ENCODE results near the gene TMIGD1. TPM values are rescaled to one million over a fixed set of nuclear protein-coding genes. Genes with fewer than 3 reads are reported as not detected.

The TMIGD1 gene
- total and polyA plus RNA-seq, 10 of the 15 experiments (the other 5 are each of a cell fraction or from before 2014, with no cell fraction given): not detected

DNA sequence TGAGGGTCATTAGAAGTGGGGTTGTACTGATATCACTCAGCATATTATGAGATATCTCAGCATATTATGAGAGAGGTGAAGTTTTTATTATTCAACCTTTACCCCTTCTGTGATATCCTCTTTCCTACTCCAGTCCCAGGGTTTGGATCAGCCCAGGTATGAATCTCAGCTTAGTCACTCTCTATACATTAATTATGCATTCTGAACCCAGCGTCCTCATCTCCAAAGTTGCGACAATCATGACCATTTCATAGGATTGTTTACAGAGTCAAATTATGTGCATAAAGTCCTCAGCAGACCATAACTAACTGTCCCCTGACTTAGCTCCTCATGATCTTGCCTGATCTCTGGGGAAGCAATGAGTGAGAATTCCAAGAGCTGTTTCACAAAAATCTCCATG is 21.6 kb downstream of the TMIGD1 start:
- no peak for ATAC-seq
- RAD21 ChIA-PET (ENCODE audit: unreplicated experiment): interaction anchor here (0.7 kb wide), 1 partner anchor 24 kb away, joined by 3 read pairs; no protein-coding TSS in a partner anchor

DNA sequence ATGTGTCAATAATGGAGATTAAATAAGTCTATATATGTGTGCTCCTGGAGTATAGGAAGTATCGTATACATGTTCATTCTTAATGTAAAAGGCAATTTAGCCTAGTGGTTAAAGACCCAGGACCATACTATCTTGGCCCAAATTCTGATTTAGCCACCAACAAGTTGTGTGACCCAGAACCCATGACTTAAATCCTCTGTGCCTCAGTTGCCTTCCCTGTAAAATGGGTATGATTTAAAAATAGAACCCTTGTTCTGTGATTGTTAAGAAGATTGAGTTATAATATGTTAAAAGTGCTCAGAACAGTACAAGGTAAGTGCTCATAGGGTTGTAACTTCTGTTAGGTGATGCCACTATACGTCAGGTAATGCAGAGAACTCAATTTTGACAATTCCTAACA is 23.3 kb downstream of the TMIGD1 start:
- intact Hi-C loops (cut with micrococcal nuclease; ENCODE audit: unreplicated experiment) (no loop called here), in situ Hi-C loops (cut with MboI) (no loop called here)
- SMC1A ChIA-PET (ENCODE audit: uncharacterized antibody, unreplicated experiment): no interaction called here
- Histone ChIP-seq H4K20me1 (ENCODE audit: control insufficient read depth, insufficient read depth) (no peaks in the 10 kb centered on the region), H3K9ac (ENCODE audit: control insufficient read depth, insufficient read depth, low read length) (no peak overlapping the region), H3K4me2 (ENCODE audit: control insufficient read depth, insufficient read depth) (no peak overlapping the region), H3K27ac (ENCODE audit: control insufficient read depth, insufficient read depth) (no peak overlapping the region), H3K79me2 (ENCODE audit: control insufficient read depth, insufficient read depth, low read length) (no peaks in the 10 kb centered on the region), H2AFZ (ENCODE audit: control insufficient read depth, low read depth, low read length) (no peak overlapping the region), H3K4me1 (ENCODE audit: control insufficient read depth, insufficient read depth, low read length) (no peaks in the 10 kb centered on the region), H3K4me3 (no peak overlapping the region), H3K27me3 (replicated peaks in 1 of 2; ENCODE audit: control insufficient read depth in 2 of 2, insufficient read depth in 2 of 2, low read length in 1 of 2) (no peaks in the 10 kb centered on the region), H3K36me3 (ENCODE audit: control insufficient read depth in 2 of 2, insufficient read depth in 2 of 2, low read length in 1 of 2) (no peaks in the 10 kb centered on the region), H3K9me3 (replicated peaks; ENCODE audit: control insufficient read depth, insufficient read depth, low read length) (no peaks in the 10 kb centered on the region)
- no peak for TF ChIP-seq ZNF217 (IDR thresholded peaks at IDR 0.05)
- TF ChIP-seq ASH2L (IDR thresholded peaks at IDR 0.05; ENCODE audit: borderline replicate concordance, low read depth): no peak
- TF ChIP-seq, protein P1, sequence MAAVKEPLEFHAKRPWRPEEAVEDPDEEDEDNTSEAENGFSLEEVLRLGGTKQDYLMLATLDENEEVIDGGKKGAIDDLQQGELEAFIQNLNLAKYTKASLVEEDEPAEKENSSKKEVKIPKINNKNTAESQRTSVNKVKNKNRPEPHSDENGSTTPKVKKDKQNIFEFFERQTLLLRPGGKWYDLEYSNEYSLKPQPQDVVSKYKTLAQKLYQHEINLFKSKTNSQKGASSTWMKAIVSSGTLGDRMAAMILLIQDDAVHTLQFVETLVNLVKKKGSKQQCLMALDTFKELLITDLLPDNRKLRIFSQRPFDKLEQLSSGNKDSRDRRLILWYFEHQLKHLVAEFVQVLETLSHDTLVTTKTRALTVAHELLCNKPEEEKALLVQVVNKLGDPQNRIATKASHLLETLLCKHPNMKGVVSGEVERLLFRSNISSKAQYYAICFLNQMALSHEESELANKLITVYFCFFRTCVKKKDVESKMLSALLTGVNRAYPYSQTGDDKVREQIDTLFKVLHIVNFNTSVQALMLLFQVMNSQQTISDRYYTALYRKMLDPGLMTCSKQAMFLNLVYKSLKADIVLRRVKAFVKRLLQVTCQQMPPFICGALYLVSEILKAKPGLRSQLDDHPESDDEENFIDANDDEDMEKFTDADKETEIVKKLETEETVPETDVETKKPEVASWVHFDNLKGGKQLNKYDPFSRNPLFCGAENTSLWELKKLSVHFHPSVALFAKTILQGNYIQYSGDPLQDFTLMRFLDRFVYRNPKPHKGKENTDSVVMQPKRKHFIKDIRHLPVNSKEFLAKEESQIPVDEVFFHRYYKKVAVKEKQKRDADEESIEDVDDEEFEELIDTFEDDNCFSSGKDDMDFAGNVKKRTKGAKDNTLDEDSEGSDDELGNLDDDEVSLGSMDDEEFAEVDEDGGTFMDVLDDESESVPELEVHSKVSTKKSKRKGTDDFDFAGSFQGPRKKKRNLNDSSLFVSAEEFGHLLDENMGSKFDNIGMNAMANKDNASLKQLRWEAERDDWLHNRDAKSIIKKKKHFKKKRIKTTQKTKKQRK (IDR thresholded peaks at IDR 0.05; ENCODE audit: low read depth, low read length): no peak
- no peak for TF ChIP-seq STAT1 (conservative IDR thresholded peaks at IDR 0.05)
- TF ChIP-seq, protein P2, sequence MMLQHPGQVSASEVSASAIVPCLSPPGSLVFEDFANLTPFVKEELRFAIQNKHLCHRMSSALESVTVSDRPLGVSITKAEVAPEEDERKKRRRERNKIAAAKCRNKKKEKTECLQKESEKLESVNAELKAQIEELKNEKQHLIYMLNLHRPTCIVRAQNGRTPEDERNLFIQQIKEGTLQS (IDR thresholded peaks at IDR 0.05; ENCODE audit: borderline replicate concordance, extremely low read depth, low read depth, low read length): no peak
- TF ChIP-seq NBN (IDR thresholded peaks at IDR 0.05): no peak
- no peak for TF ChIP-seq TCF7 (IDR thresholded peaks at IDR 0.05; ENCODE audit: borderline replicate concordance)
- RAD21 ChIA-PET (ENCODE audit: unreplicated experiment): no interaction called here
- ATAC-seq: no peak
- POLR2A ChIA-PET: no interaction called here
- CTCF ChIA-PET: no interaction called here
- 43% methylated on average over 2 of the region's 2 CpGs for WGBS (ENCODE audit: insufficient coverage, insufficient replicate concordance, low lambda C conversion rate, missing lambda C conversion rate)
- BruUV-seq (replicated peaks): no TSS peak
- no peak for FAIRE-seq
- DNase-seq (ENCODE audit: low read depth, low spot score): no peak

More for the DNA sequence above, 21.6 kb downstream of the TMIGD1 start:
- Histone ChIP-seq H3K4me3 (no peak overlapping the region), H3K27ac (ENCODE audit: control insufficient read depth, insufficient read depth) (no peak overlapping the region), H3K4me2 (ENCODE audit: control insufficient read depth, insufficient read depth) (no peak overlapping the region), H3K79me2 (ENCODE audit: control insufficient read depth, insufficient read depth, low read length) (no peaks in the 10 kb centered on the region), H4K20me1 (ENCODE audit: control insufficient read depth, insufficient read depth) (no peaks in the 10 kb centered on the region), H2AFZ (ENCODE audit: control insufficient read depth, low read depth, low read length) (no peak overlapping the region), H3K9ac (ENCODE audit: control insufficient read depth, insufficient read depth, low read length) (no peak overlapping the region), H3K27me3 (replicated peaks in 1 of 2; ENCODE audit: control insufficient read depth in 2 of 2, insufficient read depth in 2 of 2, low read length in 1 of 2) (no peaks in the 10 kb centered on the region), H3K9me3 (replicated peaks; ENCODE audit: control insufficient read depth, insufficient read depth, low read length) (no peaks in the 10 kb centered on the region), H3K36me3 (ENCODE audit: control insufficient read depth in 2 of 2, insufficient read depth in 2 of 2, low read length in 1 of 2) (no peaks in the 10 kb centered on the region), H3K4me1 (ENCODE audit: control insufficient read depth, insufficient read depth, low read length) (no peaks in the 10 kb centered on the region)
- DNase-seq (ENCODE audit: low read depth, low spot score): no peak
- no peak for FAIRE-seq
- intact Hi-C loops (cut with micrococcal nuclease; ENCODE audit: unreplicated experiment) (no loop called here), in situ Hi-C loops (cut with MboI) (no loop called here)
- ChIA-PET POLR2A (no interaction called here), SMC1A (ENCODE audit: uncharacterized antibody, unreplicated experiment) (interaction anchor here (3.2 kb wide), 1 partner anchor 11 kb away, joined by 10 read pairs; no protein-coding TSS in a partner anchor), CTCF (no interaction called here)
- BruUV-seq (replicated peaks): no TSS peak
- 87% methylated on average over 2 of the region's 2 CpGs for WGBS (ENCODE audit: insufficient coverage, insufficient replicate concordance, low lambda C conversion rate, missing lambda C conversion rate)
- no peak for TF ChIP-seq EZH2 (IDR thresholded peaks at IDR 0.05; ENCODE audit: borderline replicate concordance, control insufficient read depth, low read depth, low read length)
- TF ChIP-seq PAX5 (IDR thresholded peaks at IDR 0.05; ENCODE audit: borderline replicate concordance, low read depth, low read length): no peak
- no peak for TF ChIP-seq GABPA (IDR thresholded peaks at IDR 0.05; ENCODE audit: low read depth)
- TF ChIP-seq MEF2A (IDR thresholded peaks at IDR 0.05; ENCODE audit: insufficient read depth, low read depth, low read length): no peak
- TF ChIP-seq SP1 (IDR thresholded peaks at IDR 0.05; ENCODE audit: low read depth, low read length): no peak
- TF ChIP-seq ZBED1 (IDR thresholded peaks at IDR 0.05; ENCODE audit: borderline replicate concordance): no peak

Data from GM12878 (cell line).